Skeletal muscle satellite cell (primary cell): ENCODE data around the gene SYK.
"Not testable (repeated sequence)": the region's sequence is repeated elsewhere in the genome, so short reads cannot be mapped to it uniquely, and the experiment has no call there.

Source experiments
- H3K27me3 ChIP-seq: 2 replicates; pipeline ENCODE4 v1.7.0; 2013; ENCODE audit warnings: low read length; ENCODE audit not compliant: control insufficient read depth, insufficient read depth
- H3K36me3 ChIP-seq: 2 replicates; pipeline ENCODE4 v1.7.0; 2013; ENCODE audit warnings: mild to moderate bottlenecking, control low read depth, low read length; ENCODE audit not compliant: insufficient read depth
- H3K4me1 ChIP-seq: 2 replicates; pipeline ENCODE4 v1.7.0; 2013; ENCODE audit warnings: low read length; ENCODE audit not compliant: control insufficient read depth, insufficient read depth
- H3K4me2 ChIP-seq: 2 replicates; pipeline ENCODE4 v1.7.0; 2013; ENCODE audit warnings: mild to moderate bottlenecking, low read length
- H3K4me3 ChIP-seq: 2 replicates; pipeline ENCODE4 v1.7.0; 2013; ENCODE audit warnings: low read length
- H3K9ac ChIP-seq: 2 replicates; pipeline ENCODE4 v1.7.0; 2013; ENCODE audit warnings: mild to moderate bottlenecking, low read depth, low read length, moderate library complexity
- H3K9me3 ChIP-seq: replicated peaks from 2 replicates; pipeline ENCODE4 v1.7.0; 2013; ENCODE audit warnings: mild to moderate bottlenecking, control low read depth, low read length

SYK gene

DNA sequence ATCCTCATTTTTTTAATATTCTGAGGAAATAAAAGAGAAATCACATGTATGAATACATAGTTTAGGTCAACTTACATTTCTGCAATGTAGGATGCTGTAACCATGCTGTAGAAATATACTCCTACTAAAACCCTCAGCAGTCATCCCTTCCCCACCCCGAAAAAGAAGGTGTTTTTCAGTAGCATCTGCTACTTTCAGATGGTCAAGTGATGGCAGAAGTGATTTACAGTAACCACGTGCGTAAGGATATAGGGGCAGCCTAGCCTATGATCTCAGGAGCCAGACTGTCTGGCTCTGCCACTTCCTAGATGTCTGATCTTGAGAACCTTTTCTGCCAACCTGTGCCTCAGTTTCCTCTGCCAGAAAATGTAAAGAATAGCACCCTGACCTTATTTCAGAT, 26.0 kb upstream of the SYK start:
- H3K9me3 ChIP-seq = no peaks in the 10 kb centered on the region
- H3K9ac ChIP-seq = no peak overlapping the region
- H3K36me3 ChIP-seq = no peaks in the 10 kb centered on the region
- no peaks in the 10 kb centered on the region for H3K4me1 ChIP-seq
- no peak overlapping the region for H3K4me2 ChIP-seq
- H3K4me3 ChIP-seq = no peak overlapping the region
- H3K27me3 ChIP-seq = no peaks in the 10 kb centered on the region

DNA sequence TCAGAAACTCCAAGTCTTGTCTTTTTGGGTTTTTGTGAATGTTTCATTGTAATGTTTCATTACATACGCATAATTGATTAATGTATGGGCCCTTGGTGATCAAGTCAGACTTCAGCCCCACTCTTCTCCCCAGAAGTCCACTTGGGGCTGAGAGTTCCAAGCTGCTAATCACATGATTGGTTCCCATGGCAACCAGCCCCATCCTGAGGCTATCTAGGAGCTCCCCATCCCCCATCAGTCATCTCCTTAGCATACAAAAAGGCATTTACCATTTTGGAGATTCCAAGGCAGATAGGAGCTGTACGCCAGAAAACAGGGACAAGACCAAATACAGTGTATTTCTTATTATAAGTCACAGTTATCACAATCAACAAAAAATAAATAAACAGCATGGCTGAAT, 22.9 kb upstream of the SYK start:
- no peak overlapping the region for H3K4me3 ChIP-seq
- no peaks in the 10 kb centered on the region for H3K9me3 ChIP-seq
- H3K4me1 ChIP-seq = no peaks in the 10 kb centered on the region
- no peak overlapping the region for H3K4me2 ChIP-seq
- H3K27me3 ChIP-seq = no peaks in the 10 kb centered on the region
- H3K36me3 ChIP-seq = no peaks in the 10 kb centered on the region
- H3K9ac ChIP-seq = no peak overlapping the region

DNA sequence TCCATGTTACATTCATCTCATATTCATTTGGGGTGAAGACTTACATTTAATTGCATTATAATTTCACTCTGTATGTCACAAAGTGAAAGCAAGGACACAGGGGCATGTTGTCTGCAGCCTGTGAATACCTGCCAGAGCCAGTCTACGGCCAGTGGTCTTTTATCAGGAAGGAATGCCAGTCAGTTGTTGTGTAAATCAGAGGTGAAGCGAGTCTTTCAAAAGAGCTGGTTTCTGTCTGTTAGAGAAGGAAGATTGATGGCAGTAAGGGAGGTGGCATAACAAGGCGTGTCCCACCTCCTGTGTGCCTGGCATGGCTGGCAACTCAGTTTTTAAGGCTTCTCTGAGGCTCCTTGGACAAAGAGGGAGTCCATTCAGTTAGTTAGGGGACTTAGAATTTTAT, 18.1 kb upstream of the SYK start:
- Histone ChIP-seq H3K9ac (no peak overlapping the region), H3K4me2 (no peak overlapping the region), H3K9me3 (no peaks in the 10 kb centered on the region), H3K36me3 (no peaks in the 10 kb centered on the region), H3K27me3 (no peaks in the 10 kb centered on the region), H3K4me1 (no peaks in the 10 kb centered on the region), H3K4me3 (no peak overlapping the region)

DNA sequence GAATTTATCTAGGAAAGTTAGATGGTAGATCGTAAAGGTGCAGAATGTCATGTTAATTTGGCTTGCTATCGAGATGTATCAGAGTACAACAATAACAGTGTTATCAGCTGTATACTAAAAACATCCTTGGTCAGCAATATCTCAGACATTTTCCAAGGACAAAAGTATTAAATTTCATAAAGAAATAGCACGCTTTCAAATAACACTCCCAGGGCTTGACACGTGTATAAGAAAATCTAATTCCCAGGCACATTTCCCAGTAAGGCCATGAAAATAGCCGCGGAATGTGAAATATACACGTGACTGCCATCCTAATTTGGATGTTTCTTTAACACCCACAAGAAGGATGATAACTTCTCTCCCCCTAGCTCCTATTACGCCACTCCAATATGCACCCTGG, 17.7 kb upstream of the SYK start:
- no peak overlapping the region for H3K9ac ChIP-seq
- H3K9me3 ChIP-seq = no peaks in the 10 kb centered on the region
- H3K27me3 ChIP-seq = no peaks in the 10 kb centered on the region
- H3K4me1 ChIP-seq = no peaks in the 10 kb centered on the region
- H3K4me2 ChIP-seq = no peak overlapping the region
- H3K36me3 ChIP-seq = no peaks in the 10 kb centered on the region
- H3K4me3 ChIP-seq = no peak overlapping the region

DNA sequence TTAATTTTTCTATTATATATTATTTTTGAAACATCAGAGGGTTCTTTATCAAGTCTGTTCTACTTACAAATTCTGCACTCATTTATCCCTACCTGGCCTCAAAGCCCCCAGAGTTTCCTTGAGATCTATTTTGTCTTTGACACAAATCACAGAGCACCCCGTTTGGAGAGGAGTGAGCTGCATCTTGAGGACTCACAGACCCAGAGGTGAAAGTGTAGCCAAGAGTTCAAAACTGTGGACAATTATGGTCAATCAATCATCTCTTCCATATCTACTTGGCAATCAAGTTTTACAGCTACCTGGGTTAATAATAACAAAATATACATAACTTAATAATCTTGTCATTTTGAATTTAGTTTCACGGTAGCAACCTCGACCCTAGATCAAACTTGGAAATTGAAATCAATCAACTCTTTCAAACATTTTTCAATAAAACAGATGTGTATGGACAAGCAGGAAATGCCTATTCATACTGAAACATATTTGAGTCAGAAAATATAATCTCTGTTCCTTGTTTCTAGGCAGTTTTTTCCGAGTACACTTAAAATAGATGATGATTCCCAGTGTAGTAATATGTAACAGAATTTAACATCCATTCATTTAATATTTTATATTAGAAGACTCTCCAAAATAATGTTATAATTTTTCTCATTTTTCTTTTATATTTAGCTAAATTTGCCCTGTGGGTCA, 13.7 kb upstream of the SYK start:
- Histone ChIP-seq H3K9ac (no peak overlapping the region), H3K4me2 (no peak overlapping the region), H3K9me3 (no peaks in the 10 kb centered on the region), H3K27me3 (no peaks in the 10 kb centered on the region), H3K36me3 (no peaks in the 10 kb centered on the region), H3K4me1 (no peaks in the 10 kb centered on the region), H3K4me3 (no peak overlapping the region)

DNA sequence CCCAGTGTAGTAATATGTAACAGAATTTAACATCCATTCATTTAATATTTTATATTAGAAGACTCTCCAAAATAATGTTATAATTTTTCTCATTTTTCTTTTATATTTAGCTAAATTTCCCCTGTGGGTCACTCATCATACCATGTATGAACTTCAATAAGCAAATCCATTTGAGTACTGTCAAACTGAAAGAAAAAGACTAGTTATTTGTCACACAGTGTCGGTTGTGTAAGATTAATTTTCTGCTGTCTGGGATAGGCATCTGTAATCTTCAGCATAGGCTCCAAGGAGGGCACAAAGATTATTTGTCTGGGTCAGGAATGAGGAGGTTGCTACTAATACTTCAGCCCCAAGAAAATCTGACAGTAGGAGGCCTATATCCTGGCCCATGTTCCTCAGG, 13.1 kb upstream of the SYK start:
- H3K4me3 ChIP-seq, H3K27me3 ChIP-seq, H3K36me3 ChIP-seq, H3K9ac ChIP-seq, H3K4me1 ChIP-seq, H3K4me2 ChIP-seq, H3K9me3 ChIP-seq: not testable (repeated sequence)

DNA sequence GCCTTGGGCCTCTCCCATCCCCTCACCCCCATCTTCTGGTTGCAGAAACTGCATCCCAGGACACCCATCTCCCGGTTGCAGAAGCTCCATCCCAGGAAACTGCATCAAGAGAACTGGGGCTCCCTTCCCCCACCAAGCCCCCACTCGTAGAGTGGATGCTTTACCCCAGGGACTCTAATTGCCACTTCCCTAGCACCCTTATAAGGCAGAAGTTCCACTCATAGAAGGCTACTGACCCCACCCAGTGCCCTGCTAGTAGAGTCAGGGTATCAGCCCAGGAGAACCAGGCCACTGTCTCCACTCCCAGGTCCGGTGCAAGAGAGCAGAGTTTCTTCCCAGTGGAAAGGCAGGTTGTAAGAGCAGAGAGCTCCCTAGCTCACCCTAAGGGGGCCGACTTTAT, 12.2 kb upstream of the SYK start:
- Histone ChIP-seq H3K4me2 (no peak overlapping the region), H3K9ac (no peak overlapping the region), H3K36me3 (no peaks in the 10 kb centered on the region), H3K4me1 (no peaks in the 10 kb centered on the region), H3K27me3 (no peaks in the 10 kb centered on the region), H3K9me3 (no peaks in the 10 kb centered on the region), H3K4me3 (no peak overlapping the region)

DNA sequence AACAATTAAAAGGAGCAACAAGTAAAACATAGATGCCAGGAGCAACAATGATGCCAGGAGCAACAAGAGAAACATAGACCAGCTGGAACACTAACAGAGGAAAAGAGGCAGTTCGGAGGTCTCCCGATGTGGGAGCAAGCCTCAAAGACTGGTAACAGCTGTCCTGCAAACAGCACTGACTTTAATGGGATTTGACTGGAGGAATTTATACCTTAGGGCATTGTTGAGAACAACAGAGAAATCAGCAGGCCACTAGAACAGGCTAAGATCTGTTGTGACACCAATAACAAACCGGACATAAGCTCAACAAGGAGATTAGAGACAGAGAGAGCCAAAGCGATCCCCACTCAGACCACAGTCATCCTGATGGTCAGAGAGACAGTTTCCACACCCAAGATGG, 11.8 kb upstream of the SYK start:
- no peaks in the 10 kb centered on the region for H3K9me3 ChIP-seq
- no peaks in the 10 kb centered on the region for H3K27me3 ChIP-seq
- H3K9ac ChIP-seq = no peak overlapping the region
- no peak overlapping the region for H3K4me3 ChIP-seq
- H3K36me3 ChIP-seq = no peaks in the 10 kb centered on the region
- no peak overlapping the region for H3K4me2 ChIP-seq
- no peaks in the 10 kb centered on the region for H3K4me1 ChIP-seq

DNA sequence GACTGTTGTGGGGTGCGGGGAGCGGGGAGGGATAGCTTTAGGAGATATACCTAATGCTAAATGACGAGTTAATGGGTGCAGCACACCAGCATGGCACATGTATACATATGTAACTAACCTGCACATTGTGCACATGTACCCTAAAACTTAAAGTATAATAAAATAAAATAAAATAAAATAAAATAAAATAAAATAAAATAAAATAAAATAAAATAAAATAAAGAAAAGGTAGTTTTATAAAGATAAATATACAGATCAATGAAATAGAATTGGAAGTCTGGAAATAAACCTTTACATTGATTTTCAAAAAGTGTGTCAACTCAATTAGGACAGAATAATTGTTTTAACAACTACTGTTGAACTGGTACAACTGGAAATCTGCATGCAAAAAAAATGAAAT, 8.6 kb upstream of the SYK start:
- H3K4me2 ChIP-seq, H3K4me1 ChIP-seq, H3K4me3 ChIP-seq, H3K9ac ChIP-seq, H3K9me3 ChIP-seq, H3K27me3 ChIP-seq, H3K36me3 ChIP-seq: not testable (repeated sequence)

DNA sequence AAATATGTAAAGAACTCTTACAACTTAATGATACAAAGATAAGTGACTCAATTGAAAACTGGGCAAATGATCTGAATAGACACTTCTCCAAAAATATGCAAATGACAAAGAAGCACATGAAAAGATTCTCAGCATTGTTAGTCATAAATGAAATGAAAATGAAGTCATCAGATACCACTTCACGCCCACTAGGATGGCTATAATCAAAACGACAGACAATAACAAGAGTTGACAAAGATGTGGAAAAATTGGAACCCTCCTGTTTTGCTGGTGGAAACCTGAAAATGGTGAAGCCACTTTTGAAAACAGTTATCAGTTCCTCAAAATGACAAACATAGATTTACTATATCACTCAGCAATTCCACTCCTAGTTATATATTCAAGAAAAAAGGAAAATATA, 7.9 kb upstream of the SYK start:
- Histone ChIP-seq H3K9me3 (no peaks in the 10 kb centered on the region), H3K36me3 (no peaks in the 10 kb centered on the region), H3K9ac (no peak overlapping the region), H3K4me2 (no peak overlapping the region), H3K4me1 (no peaks in the 10 kb centered on the region), H3K4me3 (no peak overlapping the region), H3K27me3 (peaks cover under 1% of the 10 kb centered on the region)

DNA sequence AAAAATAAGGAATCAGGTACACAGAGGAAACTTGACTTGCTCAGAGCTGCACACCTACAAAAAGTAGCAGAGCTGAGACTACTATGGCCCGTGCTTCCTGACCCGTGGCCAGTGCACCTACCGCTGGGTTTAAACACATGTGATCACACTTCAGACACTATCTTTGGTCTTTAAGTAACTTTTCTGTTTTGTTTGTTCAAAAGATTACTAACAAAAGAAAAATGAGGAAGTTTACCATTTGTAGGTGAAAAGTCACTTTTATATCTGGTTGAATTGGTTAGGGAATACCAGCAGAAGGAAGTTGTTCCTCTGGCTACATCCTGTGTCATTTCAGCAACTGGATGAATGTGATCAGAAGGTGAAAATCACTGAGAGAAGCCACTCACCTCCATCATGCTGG, 6.5 kb upstream of the SYK start:
- no peak overlapping the region for H3K4me3 ChIP-seq
- no peak overlapping the region for H3K9ac ChIP-seq
- H3K27me3 ChIP-seq = peaks cover 5% of the 10 kb centered on the region
- H3K4me2 ChIP-seq = no peak overlapping the region
- no peaks in the 10 kb centered on the region for H3K4me1 ChIP-seq
- H3K36me3 ChIP-seq = no peaks in the 10 kb centered on the region
- H3K9me3 ChIP-seq = no peaks in the 10 kb centered on the region

DNA sequence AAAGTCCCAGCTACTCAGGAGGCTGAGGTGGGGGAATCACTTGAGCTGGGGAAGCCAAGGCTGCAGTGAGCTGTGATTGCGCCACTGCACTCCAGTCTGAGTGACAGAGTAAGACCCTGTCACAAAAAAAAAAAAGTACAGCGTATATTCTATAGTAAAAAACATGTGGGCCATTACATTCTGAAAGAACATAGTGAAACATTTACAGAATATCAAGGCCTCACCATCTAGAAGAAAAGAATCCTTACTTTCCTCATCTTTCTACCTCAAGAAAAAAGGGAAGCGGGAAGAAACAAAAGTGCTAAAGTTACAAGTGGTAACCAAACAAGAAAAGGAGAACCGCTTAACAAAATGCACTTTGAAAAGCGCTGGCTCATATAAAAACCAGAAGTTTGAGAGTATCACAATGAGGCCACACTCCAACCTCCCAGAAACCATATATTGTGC, 5.7 kb upstream of the SYK start:
- no peaks in the 10 kb centered on the region for H3K4me1 ChIP-seq
- no peaks in the 10 kb centered on the region for H3K36me3 ChIP-seq
- no peak overlapping the region for H3K4me2 ChIP-seq
- no peaks in the 10 kb centered on the region for H3K9me3 ChIP-seq
- H3K27me3 ChIP-seq = peaks cover 12% of the 10 kb centered on the region
- no peak overlapping the region for H3K4me3 ChIP-seq
- no peak overlapping the region for H3K9ac ChIP-seq
